Measurements from ENCODE around the gene U2AF1L4.
A peak's percentile ranks its signal among the peaks of the same experiment; 100 is the strongest.
"Not testable (repeated sequence)": the region's sequence is repeated elsewhere in the genome, so short reads cannot be mapped to it uniquely, and the experiment has no call there.

Gene U2AF1L4

GRCh38 chr19:35725216-35725861 is 19.9 kb downstream of the U2AF1L4 start:
- DNase-seq (ENCODE audit: low spot score) = no peak

- no peak for DNase-seq (ENCODE audit: low spot score)
Observed at GRCh38 chr19:35724560-35724959, 20.7 kb downstream of the U2AF1L4 start.

- DNase-seq (ENCODE audit: low spot score) = not testable (repeated sequence)
Observed at GRCh38 chr19:35724132-35724531, 21.1 kb downstream of the U2AF1L4 start.

GRCh38 chr19:35723671-35724070 is 21.5 kb downstream of the U2AF1L4 start:
- DNase-seq (ENCODE audit: low spot score) = no peak

GRCh38 chr19:35722897-35723296 is 22.3 kb downstream of the U2AF1L4 start:
- no peak for DNase-seq (ENCODE audit: low spot score)

- DNase-seq (ENCODE audit: low spot score) = no peak
Observed at GRCh38 chr19:35722461-35722860, 22.8 kb downstream of the U2AF1L4 start.

GRCh38 chr19:35721374-35721773 is 23.8 kb downstream of the U2AF1L4 start:
- DNase-seq (ENCODE audit: low spot score) = no peak

GRCh38 chr19:35720648-35721047 is 24.6 kb downstream of the U2AF1L4 start:
- no peak for DNase-seq (ENCODE audit: low spot score)

- no peak for DNase-seq (ENCODE audit: low spot score)
Observed at GRCh38 chr19:35720163-35720524, 25.1 kb downstream of the U2AF1L4 start.

- DNase-seq (ENCODE audit: low spot score) = no peak
Observed at GRCh38 chr19:35719402-35720162, 25.6 kb downstream of the U2AF1L4 start.

- peak; percentile 70 for DNase-seq (ENCODE audit: low spot score)
Observed at GRCh38 chr19:35718345-35719041, 26.7 kb downstream of the U2AF1L4 start.

GRCh38 chr19:35717665-35718344 is 27.4 kb downstream of the U2AF1L4 start, which contains the start of gene KMT2B:
KMT2B (plus strand) TSS chr19:35718003; CDS start chr19:35718019, 16 bp downstream.
- no peak for DNase-seq (ENCODE audit: low spot score)

- peak; percentile 97 for DNase-seq (ENCODE audit: low spot score)
Observed at GRCh38 chr19:35716801-35717664, 28.2 kb downstream of the U2AF1L4 start.

- DNase-seq (ENCODE audit: low spot score) = no peak
Observed at GRCh38 chr19:35715981-35716800, 29.0 kb downstream of the U2AF1L4 start.

- no peak for DNase-seq (ENCODE audit: low spot score)
Observed at GRCh38 chr19:35715355-35715809, 29.8 kb downstream of the U2AF1L4 start.

- DNase-seq (ENCODE audit: low spot score) = peak; percentile 59
Observed at GRCh38 chr19:35714601-35715354, 30.4 kb downstream of the U2AF1L4 start.

- DNase-seq (ENCODE audit: low spot score) = no peak
Observed at GRCh38 chr19:35713904-35714495, 31.2 kb downstream of the U2AF1L4 start.

GRCh38 chr19:35713506-35713850 is 31.7 kb downstream of the U2AF1L4 start:
- no peak for DNase-seq (ENCODE audit: low spot score)
